ENCODE measurements around the gene PKNOX2. TPM values are rescaled to one million over a fixed set of nuclear protein-coding genes. Genes with fewer than 3 reads are reported as not detected.

The PKNOX2 gene
- total RNA-seq, 6 experiments from 2014 or later = 0.09 to 0.31 (median 0.14) TPM

DNA sequence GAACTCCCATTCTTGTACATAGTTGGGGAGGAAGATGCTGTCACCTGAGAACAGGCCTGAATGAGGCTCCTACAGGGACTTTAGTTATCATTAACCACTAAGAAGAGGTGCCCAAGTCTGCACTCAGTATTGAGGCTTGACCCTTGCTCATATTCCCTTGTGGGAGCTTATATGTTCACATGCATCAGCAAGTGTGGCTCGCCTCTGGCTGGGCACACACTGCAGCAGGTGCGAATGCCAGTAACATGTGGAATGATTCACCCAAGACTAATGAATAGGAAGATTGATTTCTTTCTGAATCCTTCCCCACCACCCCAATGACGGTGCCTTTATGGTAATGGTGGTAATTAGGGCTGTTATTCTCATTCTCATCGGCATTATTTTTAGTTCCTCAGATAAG, 204.2 kb downstream of the PKNOX2 start:
- Histone ChIP-seq H3K27ac (no peak overlapping the region), H3K4me1 (peaks cover 0 to 6% (median 0%) of the 10 kb centered on the region in 4 donors), H3K36me3 (no peaks in the 10 kb centered on the region), H3K27me3 (no peaks in the 10 kb centered on the region), H3K9me3 (no peaks in the 10 kb centered on the region), H3K4me3 (no peak overlapping the region)
- DNase-seq = no peak
- ATAC-seq = no peak
- 77% methylated on average over 3 of the region's 4 CpGs for WGBS (ENCODE audit: insufficient coverage, low coverage, low lambda C conversion rate, missing lambda C conversion rate)
- intact Hi-C loops (cut with DNase I) = no loop called here
- TF ChIP-seq, protein P1, sequence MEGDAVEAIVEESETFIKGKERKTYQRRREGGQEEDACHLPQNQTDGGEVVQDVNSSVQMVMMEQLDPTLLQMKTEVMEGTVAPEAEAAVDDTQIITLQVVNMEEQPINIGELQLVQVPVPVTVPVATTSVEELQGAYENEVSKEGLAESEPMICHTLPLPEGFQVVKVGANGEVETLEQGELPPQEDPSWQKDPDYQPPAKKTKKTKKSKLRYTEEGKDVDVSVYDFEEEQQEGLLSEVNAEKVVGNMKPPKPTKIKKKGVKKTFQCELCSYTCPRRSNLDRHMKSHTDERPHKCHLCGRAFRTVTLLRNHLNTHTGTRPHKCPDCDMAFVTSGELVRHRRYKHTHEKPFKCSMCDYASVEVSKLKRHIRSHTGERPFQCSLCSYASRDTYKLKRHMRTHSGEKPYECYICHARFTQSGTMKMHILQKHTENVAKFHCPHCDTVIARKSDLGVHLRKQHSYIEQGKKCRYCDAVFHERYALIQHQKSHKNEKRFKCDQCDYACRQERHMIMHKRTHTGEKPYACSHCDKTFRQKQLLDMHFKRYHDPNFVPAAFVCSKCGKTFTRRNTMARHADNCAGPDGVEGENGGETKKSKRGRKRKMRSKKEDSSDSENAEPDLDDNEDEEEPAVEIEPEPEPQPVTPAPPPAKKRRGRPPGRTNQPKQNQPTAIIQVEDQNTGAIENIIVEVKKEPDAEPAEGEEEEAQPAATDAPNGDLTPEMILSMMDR (IDR thresholded peaks at IDR 0.05) = no peak
- no peak for TF ChIP-seq POLR2A (IDR thresholded peaks at IDR 0.05)

DNA sequence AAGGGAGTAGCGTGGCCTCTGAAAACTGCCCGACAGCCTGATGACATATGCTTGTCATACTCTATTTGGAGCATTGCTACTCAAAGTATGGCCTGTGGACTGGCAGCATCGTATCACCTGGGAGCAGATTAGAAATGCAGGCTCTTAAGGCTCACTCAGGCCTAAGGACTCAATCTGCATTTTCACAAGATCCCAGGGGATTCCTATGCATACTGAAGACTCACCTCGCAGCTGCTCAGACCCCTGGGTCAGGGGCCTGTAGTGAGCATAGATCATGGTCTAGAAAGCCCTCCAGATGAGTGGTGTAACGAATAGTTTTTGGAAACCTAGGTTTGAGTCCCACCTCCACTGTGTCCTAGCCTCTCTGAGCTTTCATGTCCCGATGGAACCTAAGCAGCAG, 205.3 kb downstream of the PKNOX2 start:
- intact Hi-C loops (cut with DNase I) = no loop called here
- DNase-seq = no peak
- WGBS (ENCODE audit: insufficient coverage, low coverage, low lambda C conversion rate, missing lambda C conversion rate) = 67% methylated on average over 2 of the region's 6 CpGs

DNA sequence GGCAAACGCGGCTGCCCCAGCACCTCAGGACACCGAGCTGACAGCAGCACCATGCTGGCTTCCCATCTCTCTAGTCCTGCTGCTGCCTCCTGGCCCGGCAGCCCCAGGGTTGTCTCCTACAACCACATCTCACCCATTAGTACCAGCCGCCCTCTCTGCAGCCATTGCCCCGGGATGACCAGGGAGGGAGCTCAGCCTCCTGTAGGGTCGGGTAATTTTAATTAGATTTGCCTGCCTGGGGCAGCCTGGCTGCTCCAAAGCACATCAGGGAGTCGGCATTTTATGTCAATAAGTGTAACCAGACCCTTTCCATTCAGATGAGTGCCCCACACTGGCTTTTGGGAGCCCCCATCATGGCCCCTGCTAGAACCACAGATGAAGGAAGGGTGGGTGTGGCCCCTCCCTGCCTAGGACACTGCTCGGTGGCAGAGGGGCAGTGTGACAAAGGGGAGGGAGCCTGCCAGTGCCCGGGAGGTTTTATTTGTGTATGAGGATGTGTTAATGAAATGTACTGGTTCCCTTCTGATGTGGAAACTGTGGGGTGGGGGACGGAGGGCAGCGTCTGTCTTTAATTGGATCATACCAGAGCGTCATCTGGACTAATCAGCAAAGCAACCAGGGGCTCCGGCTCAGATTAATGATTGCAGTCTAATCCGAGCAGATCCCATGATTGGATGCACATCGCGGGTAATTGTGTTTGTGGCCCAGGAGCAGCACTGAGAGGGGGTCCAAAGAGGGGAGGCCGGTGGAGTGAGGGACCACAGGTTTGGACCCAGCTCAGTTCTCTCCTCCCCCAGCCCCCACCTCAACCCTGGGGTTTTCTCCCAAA, 206.2 kb downstream of the PKNOX2 start:
- Histone ChIP-seq H3K4me1 (no peaks in the 10 kb centered on the region), H3K36me3 (no peaks in the 10 kb centered on the region), H3K27me3 (no peaks in the 10 kb centered on the region), H3K27ac (no peak overlapping the region), H3K9me3 (no peaks in the 10 kb centered on the region), H3K4me3 (no peak overlapping the region)
- no peak for ATAC-seq
- no peak for TF ChIP-seq POLR2A (IDR thresholded peaks at IDR 0.05)
- intact Hi-C loops (cut with DNase I) = no loop called here
- WGBS (ENCODE audit: insufficient coverage, low coverage, low lambda C conversion rate, missing lambda C conversion rate) = 26% methylated on average over 11 of the region's 18 CpGs
- no peak for DNase-seq

More for the DNA sequence above, 205.3 kb downstream of the PKNOX2 start:
- Histone ChIP-seq H3K27me3 (no peaks in the 10 kb centered on the region), H3K4me1 (peaks cover 0 to 6% (median 0%) of the 10 kb centered on the region in 4 donors), H3K36me3 (no peaks in the 10 kb centered on the region), H3K27ac (no peak overlapping the region), H3K4me3 (no peak overlapping the region), H3K9me3 (no peaks in the 10 kb centered on the region)
- TF ChIP-seq, protein P1 (IDR thresholded peaks at IDR 0.05) = no peak
- TF ChIP-seq POLR2A (IDR thresholded peaks at IDR 0.05) = no peak
- ATAC-seq = no peak

DNA sequence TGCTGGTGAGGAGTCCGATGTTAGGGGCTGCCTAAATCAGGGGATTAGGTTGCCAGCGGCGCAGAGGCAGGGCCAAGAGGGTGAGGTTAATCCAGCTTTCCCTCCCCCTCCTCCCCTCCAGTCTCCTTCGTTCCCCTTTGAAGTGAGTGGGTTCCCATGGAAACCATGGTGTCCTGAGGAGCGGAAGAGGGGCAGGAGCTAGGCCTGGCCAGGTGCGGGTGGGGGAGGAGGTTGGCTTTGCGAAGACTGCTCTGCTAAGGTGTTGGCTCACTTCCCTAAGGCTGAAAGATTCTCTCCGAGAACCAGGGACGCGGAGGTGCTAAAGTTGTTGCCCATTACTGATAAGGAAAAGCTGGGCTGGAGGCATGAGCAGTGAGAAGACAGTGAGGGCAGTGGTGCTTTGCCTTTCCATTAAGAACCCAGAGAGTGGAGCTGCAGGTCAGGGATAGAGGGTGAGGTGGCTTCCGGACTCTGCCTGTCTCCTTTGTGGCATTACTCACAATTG, 206.9 kb downstream of the PKNOX2 start:
- no peaks in the 10 kb centered on the region for H3K36me3 ChIP-seq
- H3K27me3 ChIP-seq = no peaks in the 10 kb centered on the region
- no peaks in the 10 kb centered on the region for H3K9me3 ChIP-seq
- intact Hi-C loops (cut with DNase I) = no loop called here
- TF ChIP-seq POLR2A (IDR thresholded peaks at IDR 0.05) = no peak
- TF ChIP-seq, protein P1 (IDR thresholded peaks at IDR 0.05) = no peak
- no peak overlapping the region for H3K27ac ChIP-seq
- DNase-seq = no peak
- ATAC-seq = no peak
- no peak overlapping the region for H3K4me3 ChIP-seq
- WGBS (ENCODE audit: insufficient coverage, low coverage, low lambda C conversion rate, missing lambda C conversion rate) = 25% methylated on average over 8 of the region's 11 CpGs
- no peaks in the 10 kb centered on the region for H3K4me1 ChIP-seq

DNA sequence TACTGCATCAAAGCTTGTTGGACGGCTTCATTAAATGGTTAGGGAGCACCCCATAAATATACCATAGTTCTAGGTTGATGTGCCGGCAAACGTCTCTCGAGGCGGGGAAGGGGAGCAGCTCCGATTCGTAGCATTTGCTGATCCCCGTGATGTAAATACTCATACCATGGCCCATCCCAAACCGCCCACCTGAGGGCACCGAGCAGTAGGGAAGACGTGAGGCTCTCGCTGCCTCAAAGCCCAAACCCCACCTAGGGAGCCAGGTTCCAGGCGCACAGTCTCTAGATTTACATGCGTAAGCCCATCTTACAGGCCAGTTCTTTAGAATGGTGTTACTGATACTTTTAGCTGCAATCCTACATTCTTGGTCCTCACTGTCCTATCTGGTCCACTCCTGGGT, 207.5 kb downstream of the PKNOX2 start:
- WGBS (ENCODE audit: insufficient coverage, low coverage, low lambda C conversion rate, missing lambda C conversion rate) = 85% methylated on average over 3 of the region's 14 CpGs
- no peaks in the 10 kb centered on the region for H3K9me3 ChIP-seq
- H3K27ac ChIP-seq = no peak overlapping the region
- ATAC-seq (no peak), DNase-seq (no peak)
- H3K27me3 ChIP-seq = no peaks in the 10 kb centered on the region
- H3K36me3 ChIP-seq = no peaks in the 10 kb centered on the region
- H3K4me3 ChIP-seq = no peak overlapping the region
- no peaks in the 10 kb centered on the region for H3K4me1 ChIP-seq
- TF ChIP-seq POLR2A (IDR thresholded peaks at IDR 0.05) = no peak
- TF ChIP-seq, protein P1 (IDR thresholded peaks at IDR 0.05) = no peak
- intact Hi-C loops (cut with DNase I) = no loop called here
